Stimulated activated CD8-positive, alpha-beta memory T cell treated with anti-CD3 and anti-CD28 coated beads, Interleukin-12 subunit alpha, Interleukin-12 subunit beta, amount 100 ng/mL, for 24 hours (primary cell): Measurements from ENCODE around the gene NRSN2.
"Not testable (repeated sequence)": the region's sequence is repeated elsewhere in the genome, so short reads cannot be mapped to it uniquely, and the experiment has no call there.

Experiments
- DNase-seq: peaks from one replicate; pipeline ENCODE4 v3.0.0-alpha.2; 2020; ENCODE audit errors: extremely low read depth

The NRSN2 gene

DNA sequence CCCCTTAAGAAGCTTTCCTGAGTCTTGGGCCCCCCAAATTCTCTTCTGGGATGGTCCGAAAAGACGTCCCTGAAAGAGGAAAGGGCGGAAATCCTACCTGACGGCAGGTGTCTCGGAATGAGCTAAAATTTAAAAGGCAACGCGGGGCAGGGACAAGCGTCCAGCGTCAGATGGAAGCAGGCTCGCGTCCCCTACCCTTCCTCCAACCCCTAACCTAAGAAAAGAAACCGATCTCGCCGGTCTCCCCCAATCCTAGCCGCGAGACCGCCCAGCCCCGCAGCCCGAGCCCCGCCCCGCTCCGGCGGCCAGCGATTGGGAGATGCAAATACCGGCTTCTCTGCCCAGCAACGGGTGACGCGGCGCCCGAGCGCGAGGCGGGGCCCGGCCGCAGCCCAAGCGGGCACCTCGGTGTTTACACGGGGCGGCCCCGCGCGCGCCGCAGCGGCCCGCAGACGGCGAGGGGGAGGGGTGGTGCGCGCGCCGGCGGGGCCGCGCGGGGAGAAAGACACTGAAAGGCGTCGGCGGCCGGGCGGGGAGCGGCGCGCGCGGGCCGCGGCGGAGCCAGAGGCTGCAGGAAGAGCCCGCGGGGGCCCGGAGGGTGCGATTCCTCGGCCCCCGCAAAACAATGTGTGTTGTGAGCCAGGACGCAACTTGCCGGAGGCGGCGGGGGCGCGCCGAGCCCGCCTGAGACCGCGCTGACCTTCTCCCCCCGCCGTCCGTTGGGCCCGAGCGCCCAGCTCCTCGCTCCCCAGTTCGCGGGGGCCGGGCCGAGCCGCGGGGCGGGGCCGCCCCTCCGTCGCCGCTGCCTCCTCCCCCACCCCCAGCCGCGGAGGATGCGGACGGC is 21.6 kb upstream of the NRSN2 start, which contains the start of gene SOX12:
Gene SOX12 (plus strand): TSS at position 508 of the 844 bp plus-strand sequence. CDS start 373 bp downstream, outside the sequence.
- peak; percentile 92 for DNase-seq

DNA sequence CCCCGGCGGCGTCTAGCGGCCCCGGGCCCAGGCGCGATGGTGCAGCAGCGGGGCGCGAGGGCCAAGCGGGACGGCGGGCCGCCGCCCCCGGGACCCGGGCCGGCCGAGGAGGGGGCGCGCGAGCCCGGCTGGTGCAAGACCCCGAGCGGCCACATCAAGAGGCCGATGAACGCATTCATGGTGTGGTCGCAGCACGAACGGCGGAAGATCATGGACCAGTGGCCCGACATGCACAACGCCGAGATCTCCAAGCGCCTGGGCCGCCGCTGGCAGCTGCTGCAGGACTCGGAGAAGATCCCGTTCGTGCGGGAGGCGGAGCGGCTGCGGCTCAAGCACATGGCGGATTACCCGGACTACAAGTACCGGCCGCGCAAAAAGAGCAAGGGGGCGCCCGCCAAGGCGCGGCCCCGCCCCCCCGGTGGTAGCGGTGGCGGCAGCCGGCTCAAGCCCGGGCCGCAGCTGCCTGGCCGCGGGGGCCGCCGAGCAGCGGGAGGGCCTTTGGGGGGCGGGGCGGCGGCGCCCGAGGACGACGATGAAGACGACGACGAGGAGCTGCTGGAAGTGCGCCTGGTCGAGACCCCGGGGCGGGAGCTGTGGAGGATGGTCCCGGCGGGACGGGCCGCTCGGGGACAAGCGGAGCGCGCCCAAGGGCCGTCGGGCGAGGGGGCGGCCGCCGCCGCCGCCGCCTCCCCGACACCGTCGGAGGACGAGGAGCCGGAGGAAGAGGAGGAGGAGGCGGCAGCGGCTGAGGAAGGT is 20.8 kb upstream of the NRSN2 start:
- DNase-seq = no peak

DNA sequence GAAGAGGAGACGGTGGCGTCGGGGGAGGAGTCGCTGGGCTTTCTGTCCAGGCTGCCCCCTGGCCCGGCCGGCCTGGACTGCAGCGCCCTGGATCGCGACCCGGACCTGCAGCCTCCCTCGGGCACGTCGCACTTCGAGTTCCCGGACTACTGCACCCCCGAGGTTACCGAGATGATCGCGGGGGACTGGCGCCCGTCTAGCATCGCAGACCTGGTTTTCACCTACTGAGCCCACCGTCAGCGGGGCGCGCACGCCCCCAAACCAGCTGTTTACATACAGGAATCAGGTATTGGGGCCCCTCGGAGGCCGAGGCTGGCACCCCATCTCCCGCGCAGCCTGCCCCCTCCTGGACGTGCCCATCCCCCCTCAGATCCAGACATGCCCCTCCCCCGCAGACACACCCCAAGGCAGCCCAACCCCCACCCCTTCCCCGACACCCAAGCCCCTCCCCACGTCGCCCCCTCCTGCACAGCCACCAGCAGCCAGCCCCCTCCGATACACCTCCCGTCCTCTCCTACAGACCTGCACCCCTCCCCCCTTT is 20.2 kb upstream of the NRSN2 start:
- no peak for DNase-seq

DNA sequence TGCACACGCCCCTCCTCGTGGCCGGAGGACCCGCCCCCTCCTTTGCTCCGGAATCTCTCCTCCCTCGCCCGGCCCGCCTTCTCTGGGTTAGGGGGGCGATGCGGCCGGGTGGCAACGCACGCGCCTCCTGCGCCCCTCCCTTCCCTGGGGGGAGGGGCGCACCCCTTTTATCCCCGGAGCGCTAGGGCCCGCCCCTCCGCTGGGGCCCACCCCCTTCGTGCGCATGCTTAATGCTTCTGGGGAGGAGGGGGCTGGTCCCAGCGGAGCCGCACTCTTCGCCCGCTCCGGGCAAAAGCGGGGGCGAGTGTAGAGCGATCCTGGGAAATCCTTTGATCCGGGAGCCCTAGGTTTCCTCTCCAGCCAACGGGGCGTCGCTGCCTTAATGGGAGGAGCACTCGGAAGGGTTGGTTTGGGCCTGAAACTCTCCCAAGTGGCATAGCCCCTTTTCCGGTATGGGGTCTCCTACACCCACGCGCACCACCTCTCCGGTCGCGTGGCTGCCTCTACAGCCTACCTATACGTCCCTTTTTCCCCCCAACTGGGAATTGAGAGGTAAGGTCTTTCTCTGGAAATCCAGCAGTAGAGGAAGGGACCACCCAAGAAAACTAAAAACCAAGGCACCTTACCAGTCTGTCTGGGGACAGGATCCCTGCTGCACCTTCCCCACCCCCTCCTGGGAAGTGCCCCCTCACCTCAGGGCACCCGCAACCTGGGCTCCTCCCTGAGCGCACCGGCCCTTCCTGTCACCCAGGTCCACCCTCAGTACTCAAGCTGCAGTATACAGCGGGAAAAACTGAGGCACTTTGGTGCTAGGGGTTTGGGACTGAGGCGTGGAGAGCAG is 19.5 kb upstream of the NRSN2 start:
- DNase-seq = no peak

DNA sequence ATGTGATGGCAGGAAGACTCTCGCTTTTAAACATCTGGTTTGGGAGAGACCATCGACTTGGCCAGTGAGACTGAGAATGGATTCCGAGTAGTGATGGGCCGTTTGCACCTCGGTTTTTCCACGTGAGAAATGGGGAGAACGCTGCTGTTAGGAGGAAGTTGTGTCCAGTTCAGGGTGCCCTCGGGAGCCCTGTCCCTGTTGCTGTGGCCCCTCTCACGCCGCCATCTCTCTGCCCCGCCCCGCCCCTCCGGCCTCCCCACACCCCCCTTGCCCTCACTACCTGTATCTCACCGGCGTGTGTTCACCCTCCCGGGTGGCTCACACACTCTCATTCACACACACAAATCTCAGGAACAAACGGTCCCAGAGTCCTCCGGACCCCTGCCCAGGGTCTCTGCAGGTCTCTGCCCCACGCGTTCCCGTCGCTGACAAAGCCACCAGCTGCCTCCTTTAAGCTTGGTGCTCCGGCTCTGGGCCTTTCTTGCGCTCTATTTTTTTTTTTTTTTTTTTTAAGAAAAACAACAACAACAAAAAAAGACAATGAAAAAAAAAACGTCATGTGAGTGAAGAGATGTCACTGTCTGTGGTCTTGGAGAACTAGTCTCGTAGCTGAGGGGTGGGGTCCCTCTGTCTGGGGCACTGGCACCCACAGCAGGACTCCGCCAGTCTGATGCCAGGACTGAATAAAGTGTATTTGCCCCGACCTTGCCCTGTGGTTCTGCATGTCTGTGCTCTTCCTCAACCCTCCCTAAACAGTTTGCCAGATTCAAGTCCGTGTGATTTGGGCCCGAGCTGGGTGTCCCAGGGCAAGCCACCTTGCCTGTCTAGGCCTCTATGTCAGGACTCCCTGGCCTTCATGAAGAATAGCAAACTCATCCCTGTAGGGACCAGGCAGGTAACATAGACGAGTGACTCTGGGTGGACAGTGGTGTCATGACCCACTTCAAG is 18.6 kb upstream of the NRSN2 start:
- DNase-seq = no peak

DNA sequence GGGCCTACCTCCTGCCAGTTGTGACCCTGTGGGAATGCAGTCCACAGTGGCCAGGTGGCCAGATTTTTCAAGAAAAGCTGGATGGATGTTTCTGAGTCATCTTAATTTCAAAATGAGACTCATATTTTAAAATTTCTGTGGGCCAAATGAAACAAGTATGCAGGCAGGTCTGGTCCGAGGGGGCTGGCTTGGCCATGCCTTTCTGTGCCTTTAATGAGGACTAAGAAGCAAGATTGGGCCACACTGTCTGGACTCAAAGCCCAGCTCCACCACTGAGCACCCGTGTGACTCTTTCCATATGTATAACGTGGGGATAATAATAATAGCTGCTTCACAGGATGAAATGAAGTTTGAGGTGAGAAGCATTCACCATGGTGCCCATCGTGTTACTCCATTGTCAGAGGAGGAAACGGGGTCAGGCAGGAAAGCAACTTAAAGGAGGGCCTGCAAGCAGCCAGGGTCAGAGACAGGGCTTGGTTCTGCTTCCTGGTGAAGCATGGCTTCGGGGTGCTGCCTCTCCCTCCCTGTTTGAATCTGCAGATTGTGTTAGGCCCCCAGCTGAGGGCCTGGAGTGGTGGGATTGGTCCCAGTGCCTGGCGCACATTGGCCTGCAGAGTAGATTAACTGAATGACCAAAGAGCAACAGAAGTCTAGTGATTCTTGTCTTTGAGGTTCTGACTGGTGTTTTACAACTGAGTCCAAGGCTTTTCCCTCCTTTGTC is 17.8 kb upstream of the NRSN2 start:
- DNase-seq = no peak

DNA sequence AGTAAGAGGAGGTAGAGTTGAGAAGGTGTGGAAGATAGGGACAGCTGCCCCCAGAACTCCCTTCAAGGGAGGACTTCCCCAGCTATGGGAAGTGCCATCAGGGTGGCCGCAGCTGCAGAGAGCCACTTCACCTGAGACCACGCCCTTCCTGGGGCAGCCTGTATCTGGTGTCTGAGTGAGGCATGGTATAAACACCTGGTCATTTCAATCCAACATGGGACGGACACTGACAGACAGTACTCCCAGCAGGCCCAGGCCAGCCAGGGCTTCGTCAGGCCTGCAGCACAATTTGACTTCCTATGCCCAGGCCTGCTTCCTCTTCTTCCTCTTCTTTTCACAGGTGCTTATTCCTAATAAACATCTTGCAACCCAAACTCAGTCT is 17.1 kb upstream of the NRSN2 start:
- DNase-seq = no peak

DNA sequence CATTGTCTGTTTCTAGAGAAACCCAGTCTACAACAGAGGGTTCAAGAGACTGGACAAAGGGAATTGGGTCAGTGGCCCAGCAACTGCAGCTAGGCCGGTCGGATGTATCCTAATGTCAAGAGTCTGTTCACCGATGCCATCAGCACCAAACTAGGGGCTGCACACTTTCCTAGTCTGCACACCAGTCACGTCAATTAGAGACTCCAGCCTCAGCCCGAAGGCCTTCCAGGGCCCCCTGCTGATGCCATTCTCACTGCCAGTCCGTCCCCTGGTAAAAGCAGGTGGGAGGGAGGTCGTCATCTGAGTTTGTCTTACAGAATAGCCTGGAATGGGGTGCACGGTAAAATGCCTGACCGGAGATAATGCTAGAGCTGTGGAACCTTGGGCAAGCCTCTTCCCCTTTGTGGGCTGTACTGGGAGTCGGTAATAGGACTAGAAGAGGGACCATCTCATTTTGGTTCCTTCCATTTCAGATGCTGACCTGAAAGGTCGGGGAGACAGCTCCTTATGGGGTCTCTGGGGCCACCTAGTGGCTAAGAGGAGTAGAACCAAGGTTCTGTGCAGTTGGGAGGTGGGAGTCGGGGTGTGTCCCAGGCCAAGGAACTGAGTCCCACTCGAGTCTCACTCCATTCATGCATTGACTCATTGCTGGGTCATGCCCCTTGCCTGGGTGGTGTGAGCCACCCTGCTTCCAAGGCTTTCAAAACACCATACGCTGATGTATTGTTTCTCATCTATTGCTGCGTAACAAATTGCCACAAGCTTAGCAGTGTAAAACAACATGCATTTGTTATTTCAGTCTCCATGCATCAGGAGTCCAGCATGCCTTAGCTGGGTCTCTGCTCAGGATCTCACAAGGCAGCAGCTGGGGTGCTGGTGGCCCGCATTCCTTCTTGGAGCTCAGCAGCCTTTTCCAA is 16.4 kb upstream of the NRSN2 start:
- no peak for DNase-seq

DNA sequence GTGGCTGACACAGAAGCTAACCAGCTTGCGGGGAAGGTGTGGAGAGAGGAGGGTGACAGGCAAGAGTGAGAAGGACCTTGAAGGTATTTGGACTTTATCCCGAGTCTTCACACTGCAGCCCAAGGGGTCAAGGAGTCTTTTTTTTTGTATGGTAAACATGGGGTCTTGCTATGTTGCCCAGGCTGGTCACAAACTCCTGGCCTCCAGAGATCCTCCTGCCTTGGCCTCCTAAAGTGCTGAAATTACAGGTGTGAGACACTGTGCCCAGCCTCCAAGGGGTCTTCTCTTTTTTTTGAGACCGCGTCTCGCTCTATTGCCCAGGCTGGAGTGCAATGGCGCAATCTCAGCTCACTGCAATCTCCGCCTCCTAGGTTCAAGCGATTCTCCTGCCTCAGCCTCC is 12.3 kb upstream of the NRSN2 start:
- no peak for DNase-seq

DNA sequence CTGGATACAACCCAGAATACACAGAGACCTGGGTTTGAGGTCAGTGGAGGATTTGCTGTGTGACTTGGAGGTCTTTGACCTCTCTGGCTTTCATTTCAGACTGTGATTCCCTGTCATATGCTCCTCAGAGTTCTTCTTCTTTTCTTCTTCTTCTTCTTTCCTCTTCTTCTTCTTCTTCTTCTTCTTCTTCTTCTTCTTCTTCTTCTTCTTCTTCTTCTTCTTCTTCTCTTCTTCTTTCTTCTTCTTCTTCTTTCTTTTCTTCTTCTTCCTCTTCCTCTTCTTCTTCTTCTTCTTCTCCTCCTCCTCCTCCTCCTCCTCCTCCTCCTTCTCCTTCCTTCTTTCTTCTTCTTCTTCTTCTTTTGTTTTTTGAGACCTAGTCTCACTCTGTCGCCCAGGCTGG is 10.9 kb upstream of the NRSN2 start:
- not testable (repeated sequence) for DNase-seq

DNA sequence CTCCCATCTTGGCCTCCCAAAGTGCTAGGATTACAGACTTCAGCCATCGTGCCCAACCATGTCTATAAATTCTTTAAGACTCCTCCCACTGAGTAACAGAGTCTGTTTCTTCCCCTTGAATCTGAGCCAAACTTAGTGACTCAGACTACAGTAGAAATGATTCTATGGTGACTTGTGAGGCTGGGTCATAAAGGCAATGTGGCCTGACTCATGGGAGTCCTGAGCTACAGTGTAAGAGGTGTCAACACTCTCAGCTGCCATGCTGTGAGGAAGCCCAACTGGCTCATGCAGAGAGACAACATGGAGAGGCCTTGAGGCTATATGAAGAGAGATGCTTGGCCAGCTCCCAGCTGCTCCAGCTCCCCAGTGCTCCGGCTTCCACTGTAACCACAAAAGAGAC is 5.2 kb upstream of the NRSN2 start:
- DNase-seq = no peak

DNA sequence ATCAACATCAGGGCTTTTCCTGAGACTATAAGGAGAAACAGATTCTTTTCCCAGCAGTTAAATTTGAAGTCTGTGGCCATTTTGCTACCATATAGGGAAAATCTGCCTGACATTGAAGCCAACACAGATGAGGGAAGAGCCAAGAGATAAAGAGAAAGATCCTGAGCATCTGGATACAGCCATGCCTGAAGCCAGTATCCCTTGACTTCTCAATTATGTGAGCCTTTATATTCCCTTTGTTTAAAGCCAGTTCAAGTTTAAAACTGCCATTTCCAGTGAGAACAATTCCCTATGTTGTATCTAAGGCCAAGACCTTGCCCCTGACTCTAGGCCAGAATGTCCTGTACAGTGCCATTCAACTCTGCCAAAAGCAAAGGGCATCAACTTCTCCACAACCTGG is 3.8 kb upstream of the NRSN2 start:
- no peak for DNase-seq

DNA sequence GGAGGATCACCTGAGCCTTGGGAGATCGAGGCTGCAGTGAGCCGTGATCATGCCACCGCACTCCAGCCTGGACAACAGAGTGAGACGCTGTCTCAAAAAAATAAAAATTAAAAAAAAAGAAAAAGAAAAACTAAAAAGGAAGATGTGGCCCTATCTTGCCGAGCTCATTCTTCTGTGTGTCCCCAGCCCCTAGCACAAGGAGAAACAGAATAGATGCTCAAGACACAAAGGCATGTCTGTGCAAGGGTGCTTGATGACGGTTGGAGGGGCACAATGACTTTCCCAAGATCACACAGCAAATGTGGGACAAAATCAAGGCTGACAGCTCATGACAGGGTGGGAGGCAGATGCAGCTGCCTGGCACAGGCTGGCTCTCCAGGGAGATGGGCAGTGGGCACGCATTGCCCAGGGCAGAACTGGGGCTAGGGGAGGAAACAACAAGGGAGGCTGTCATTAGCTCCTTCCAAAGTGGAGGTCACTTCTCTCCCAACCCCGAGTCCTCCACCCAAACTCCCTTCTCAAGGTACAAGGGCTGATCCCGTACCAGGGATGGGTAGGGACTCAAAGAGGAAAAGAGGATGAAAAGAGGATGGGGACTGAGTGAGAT is 775 bp upstream of the NRSN2 start:
- no peak for DNase-seq

DNA sequence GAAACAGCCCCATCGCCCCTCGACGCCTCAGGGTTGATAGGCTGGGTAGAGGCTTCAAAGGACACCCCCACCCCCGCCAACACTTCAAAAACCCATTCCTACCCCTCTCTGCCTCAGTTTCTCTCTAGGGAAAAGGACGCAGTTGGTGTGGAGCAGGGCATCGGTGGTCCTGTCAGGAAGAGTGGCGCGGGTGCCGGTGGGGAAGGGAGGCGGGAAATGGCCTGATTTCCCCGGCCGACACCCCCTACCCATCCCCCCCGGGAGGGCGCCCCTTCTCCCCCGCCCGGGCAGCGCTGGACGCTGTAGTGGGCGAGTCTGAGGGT is 367 bp downstream of the NRSN2 start:
- no peak for DNase-seq

DNA sequence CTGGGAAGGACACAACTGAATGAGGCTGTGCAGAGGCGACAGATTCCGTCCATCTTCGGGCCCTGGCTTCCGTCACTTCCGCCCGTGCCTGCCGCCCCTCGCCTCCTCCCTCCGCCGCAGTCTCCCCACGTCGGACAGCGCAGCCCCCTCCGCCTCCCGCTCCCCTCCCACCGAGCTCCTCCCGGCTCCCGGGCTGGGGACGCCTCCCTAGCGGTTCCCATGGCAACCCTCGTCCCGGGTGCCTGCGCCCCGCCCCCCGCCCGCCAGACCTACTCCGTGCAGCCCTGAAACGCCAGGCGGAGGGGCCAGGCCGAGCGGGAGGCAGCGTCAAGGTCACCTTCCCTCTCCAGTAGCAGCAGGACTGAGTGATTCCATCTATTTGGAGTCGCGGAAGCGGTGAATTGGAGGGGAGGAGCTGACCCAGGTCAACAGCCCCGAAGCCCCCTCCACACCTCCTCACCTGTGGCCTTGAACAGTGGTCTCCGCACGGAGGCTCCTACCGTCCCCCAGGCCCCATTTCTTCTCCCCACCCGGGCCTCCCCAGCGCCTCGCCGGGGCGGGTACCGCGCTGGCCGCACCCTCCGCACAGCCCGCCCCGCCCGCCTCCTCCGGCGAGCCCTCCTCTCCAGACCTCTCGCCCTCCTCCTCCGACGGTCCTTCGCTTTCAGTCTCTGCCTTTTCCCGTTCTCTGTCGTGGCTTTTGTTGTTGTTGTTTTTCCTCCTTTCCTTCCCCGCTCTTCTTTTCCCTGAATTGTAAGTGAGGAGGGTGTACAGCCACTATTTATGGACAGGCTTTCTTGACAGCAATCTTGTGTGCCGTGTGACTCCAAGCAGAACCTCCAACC is 951 bp downstream of the NRSN2 start:
- no peak for DNase-seq

DNA sequence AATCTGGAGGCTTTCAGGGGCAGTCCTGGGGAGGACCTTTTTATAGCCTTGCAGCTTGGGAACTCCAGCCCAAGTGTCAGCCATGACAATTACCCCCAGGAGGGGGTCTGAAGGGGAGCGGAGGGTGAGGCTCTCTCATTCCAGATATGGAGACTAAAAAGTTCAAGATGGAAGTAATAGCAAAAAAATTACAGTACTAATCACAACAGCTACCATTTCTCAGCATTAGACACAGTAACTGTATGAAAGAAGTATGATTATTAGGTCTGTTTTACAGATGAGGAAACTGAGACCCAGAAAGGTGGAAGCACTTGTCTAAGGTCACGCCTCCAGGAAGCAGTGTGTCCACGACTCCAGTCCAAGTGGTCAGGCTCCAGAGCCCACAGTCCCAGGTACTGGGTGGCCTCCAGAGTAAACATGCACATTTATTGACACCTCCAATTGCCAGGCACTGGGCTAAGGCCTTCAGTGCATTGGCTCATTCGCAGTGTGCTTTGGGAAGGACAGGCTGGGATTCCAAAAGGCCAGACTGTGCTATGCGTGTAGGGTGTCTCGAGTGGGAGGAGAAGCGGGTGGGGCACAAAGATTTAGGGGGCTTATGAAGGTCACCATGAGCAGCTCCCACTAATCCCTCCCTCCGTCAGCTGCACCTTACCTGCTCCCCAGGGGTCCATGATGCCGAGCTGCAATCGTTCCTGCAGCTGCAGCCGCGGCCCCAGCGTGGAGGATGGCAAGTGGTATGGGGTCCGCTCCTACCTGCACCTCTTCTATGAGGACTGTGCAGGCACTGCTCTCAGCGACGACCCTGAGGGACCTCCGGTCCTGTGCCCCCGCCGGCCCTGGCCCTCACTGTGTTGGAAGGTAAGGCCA is 2.3 kb downstream of the NRSN2 start:
- DNase-seq = no peak

DNA sequence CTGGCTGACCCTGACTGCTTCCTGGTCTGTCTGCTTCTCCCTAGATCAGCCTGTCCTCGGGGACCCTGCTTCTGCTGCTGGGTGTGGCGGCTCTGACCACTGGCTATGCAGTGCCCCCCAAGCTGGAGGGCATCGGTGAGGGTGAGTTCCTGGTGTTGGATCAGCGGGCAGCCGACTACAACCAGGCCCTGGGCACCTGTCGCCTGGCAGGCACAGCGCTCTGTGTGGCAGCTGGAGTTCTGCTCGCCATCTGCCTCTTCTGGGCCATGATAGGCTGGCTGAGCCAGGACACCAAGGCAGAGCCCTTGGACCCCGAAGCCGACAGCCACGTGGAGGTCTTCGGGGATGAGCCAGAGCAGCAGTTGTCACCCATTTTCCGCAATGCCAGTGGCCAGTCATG is 6.3 kb downstream of the NRSN2 start:
- DNase-seq = no peak
